ENCODE measurements around the gene NAA10.
A peak's percentile ranks its signal among the peaks of the same experiment; 100 is the strongest.

The NAA10 gene

DNA sequence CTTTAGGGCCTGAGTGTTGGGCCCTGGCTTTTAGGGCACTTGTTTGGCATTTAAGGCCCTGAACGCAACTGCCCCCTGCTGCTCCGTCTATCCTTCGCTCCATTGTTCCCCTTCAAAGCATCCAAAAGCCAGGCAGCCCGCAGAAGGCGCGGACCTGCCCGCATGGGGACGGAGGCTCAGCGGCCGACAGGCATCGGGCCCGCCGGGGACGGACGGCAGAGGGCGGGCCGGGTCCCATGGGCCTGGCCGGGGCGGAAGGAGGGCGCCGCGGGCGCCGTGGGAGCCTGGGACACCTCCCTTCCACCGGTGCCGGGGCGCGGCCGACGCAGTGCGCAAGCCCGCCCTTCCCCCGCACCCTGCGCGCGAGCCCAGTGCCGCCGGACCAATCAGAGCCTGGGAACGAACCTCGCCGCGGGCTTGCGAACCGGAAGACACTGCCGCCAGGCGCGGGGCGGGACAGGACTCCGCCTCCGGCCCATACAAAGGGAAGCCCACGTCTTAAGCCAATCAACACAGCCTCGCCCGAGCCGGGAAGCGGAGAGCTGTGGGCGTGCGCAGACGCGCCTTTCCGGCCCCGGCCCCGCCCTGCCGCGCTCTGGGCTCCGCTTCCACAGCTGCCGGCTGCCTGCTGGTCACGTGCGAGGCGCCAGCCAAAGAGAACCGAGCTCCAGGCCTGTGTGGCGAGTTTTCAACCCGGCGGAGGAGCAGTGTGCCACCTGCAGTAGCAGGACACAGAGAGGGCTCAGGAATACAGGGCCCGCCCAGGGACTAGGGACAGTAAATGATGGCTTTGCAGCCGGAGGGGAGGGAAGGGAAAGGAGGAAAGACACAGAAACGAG lies 6.7 kb downstream of the NAA10 start (continued):
- TF ChIP-seq ZNF398 (tag by site-specific recombination; IDR thresholded peaks at IDR 0.05) (no peak), ZNF18 (tag by site-specific recombination; IDR thresholded peaks at IDR 0.05) (no peak), ZBTB48 (tag by site-specific recombination; IDR thresholded peaks at IDR 0.05) (peak; percentile 70; the same call in 1 of the 2 replicates), MZF1 (tag by site-specific recombination; IDR thresholded peaks at IDR 0.05; ENCODE audit: borderline replicate concordance) (no peak; the same call in 1 of the 2 replicates), ZNF280D (tag by site-specific recombination; IDR thresholded peaks at IDR 0.05) (no peak), ZNF140 (tag by site-specific recombination; IDR thresholded peaks at IDR 0.05) (no peak), ZFP3 (tag by site-specific recombination; IDR thresholded peaks at IDR 0.05; ENCODE audit: low read depth) (no peak), ZNF211 (tag by site-specific recombination; IDR thresholded peaks at IDR 0.05; ENCODE audit: low read depth) (no peak), PBX3 (CRISPR knock-in tag; IDR thresholded peaks at IDR 0.05) (peak; percentile 97), ZNF221 (tag by site-specific recombination; IDR thresholded peaks at IDR 0.05; ENCODE audit: borderline replicate concordance) (no peak), OSR2 (tag by site-specific recombination; IDR thresholded peaks at IDR 0.05) (peak; percentile 95), ZNF518A (tag by site-specific recombination; conservative IDR thresholded peaks at IDR 0.05; ENCODE audit: low read depth) (peak; percentile 10; the same call in 1 of the 2 replicates), ZNF10 (tag by site-specific recombination; IDR thresholded peaks at IDR 0.05) (0 out of 2 replicates have a peak, but pooled peaks have one; percentile 45), SP2 (tag by site-specific recombination; IDR thresholded peaks at IDR 0.05) (peak; percentile 100), IKZF3 (tag by site-specific recombination; IDR thresholded peaks at IDR 0.05) (peak; percentile 72), ZNF610 (tag by site-specific recombination; IDR thresholded peaks at IDR 0.05; ENCODE audit: borderline replicate concordance) (no peak), ZNF138 (tag by site-specific recombination; IDR thresholded peaks at IDR 0.05; ENCODE audit: borderline replicate concordance) (no peak), HOXA7 (CRISPR knock-in tag; IDR thresholded peaks at IDR 0.05; ENCODE audit: borderline replicate concordance) (no peak), ZNF133 (tag by site-specific recombination; IDR thresholded peaks at IDR 0.05) (no peak), ZNF248 (tag by site-specific recombination; IDR thresholded peaks at IDR 0.05) (no peak), ZNF776 (tag by site-specific recombination; IDR thresholded peaks at IDR 0.05; ENCODE audit: borderline replicate concordance) (no peak), ZNF555 (tag by site-specific recombination; conservative IDR thresholded peaks at IDR 0.05) (no peak), HOXD13 (CRISPR knock-in tag; IDR thresholded peaks at IDR 0.05; ENCODE audit: borderline replicate concordance) (no peak), YY2 (tag by site-specific recombination; IDR thresholded peaks at IDR 0.05) (no peak), ZNF670 (tag by site-specific recombination; IDR thresholded peaks at IDR 0.05; ENCODE audit: low read depth) (no peak), ZNF114 (tag by site-specific recombination; IDR thresholded peaks at IDR 0.05) (no peak), ZNF433 (tag by site-specific recombination; IDR thresholded peaks at IDR 0.05; ENCODE audit: low read depth) (no peak)
